Measurements from ENCODE around the gene CITED2. TPM values are rescaled to one million over a fixed set of nuclear protein-coding genes. Genes with fewer than 3 reads are reported as not detected.

The CITED2 gene
- total and polyA plus RNA-seq, 2 of the 8 experiments (the other 6 are each of a cell fraction or from before 2014, with no cell fraction given), result 89.1 to 115 TPM

DNA sequence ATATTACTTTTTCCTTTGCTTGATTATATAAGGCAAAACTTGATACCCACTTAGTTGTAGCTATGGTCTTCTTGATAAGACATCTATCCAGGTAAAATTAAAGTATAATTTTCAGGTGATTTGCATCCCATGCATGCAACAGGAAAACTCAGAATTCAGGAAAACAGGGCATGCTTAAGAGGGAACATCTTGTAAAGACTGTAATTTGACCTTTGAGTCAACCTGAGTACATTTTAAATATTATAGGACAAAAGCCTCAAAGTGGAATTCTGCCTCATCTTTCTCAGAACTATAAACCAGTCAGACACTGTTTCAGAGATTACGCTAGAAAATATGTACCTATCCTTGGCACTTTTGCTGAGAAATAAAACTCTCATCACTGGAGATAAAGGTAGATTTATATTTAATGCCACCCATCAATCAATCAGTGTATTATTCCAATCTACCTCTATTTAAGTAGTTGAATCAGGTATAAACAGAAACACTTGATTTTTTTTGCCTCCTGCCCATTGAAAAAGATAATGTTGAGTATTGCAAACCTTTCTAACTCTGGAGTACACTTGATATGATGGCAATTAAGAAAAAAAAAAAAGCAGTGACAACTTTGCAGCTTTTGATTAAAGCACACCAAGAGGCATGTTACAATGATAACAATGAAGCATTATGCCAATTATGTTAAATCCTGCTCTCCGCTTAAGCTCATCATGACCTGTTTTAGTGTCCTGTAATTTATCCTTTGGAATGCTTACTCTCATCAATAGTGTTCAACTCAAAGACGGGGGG lies 2.8 kb downstream of the CITED2 start (continued):
- TF ChIP-seq, protein P1, sequence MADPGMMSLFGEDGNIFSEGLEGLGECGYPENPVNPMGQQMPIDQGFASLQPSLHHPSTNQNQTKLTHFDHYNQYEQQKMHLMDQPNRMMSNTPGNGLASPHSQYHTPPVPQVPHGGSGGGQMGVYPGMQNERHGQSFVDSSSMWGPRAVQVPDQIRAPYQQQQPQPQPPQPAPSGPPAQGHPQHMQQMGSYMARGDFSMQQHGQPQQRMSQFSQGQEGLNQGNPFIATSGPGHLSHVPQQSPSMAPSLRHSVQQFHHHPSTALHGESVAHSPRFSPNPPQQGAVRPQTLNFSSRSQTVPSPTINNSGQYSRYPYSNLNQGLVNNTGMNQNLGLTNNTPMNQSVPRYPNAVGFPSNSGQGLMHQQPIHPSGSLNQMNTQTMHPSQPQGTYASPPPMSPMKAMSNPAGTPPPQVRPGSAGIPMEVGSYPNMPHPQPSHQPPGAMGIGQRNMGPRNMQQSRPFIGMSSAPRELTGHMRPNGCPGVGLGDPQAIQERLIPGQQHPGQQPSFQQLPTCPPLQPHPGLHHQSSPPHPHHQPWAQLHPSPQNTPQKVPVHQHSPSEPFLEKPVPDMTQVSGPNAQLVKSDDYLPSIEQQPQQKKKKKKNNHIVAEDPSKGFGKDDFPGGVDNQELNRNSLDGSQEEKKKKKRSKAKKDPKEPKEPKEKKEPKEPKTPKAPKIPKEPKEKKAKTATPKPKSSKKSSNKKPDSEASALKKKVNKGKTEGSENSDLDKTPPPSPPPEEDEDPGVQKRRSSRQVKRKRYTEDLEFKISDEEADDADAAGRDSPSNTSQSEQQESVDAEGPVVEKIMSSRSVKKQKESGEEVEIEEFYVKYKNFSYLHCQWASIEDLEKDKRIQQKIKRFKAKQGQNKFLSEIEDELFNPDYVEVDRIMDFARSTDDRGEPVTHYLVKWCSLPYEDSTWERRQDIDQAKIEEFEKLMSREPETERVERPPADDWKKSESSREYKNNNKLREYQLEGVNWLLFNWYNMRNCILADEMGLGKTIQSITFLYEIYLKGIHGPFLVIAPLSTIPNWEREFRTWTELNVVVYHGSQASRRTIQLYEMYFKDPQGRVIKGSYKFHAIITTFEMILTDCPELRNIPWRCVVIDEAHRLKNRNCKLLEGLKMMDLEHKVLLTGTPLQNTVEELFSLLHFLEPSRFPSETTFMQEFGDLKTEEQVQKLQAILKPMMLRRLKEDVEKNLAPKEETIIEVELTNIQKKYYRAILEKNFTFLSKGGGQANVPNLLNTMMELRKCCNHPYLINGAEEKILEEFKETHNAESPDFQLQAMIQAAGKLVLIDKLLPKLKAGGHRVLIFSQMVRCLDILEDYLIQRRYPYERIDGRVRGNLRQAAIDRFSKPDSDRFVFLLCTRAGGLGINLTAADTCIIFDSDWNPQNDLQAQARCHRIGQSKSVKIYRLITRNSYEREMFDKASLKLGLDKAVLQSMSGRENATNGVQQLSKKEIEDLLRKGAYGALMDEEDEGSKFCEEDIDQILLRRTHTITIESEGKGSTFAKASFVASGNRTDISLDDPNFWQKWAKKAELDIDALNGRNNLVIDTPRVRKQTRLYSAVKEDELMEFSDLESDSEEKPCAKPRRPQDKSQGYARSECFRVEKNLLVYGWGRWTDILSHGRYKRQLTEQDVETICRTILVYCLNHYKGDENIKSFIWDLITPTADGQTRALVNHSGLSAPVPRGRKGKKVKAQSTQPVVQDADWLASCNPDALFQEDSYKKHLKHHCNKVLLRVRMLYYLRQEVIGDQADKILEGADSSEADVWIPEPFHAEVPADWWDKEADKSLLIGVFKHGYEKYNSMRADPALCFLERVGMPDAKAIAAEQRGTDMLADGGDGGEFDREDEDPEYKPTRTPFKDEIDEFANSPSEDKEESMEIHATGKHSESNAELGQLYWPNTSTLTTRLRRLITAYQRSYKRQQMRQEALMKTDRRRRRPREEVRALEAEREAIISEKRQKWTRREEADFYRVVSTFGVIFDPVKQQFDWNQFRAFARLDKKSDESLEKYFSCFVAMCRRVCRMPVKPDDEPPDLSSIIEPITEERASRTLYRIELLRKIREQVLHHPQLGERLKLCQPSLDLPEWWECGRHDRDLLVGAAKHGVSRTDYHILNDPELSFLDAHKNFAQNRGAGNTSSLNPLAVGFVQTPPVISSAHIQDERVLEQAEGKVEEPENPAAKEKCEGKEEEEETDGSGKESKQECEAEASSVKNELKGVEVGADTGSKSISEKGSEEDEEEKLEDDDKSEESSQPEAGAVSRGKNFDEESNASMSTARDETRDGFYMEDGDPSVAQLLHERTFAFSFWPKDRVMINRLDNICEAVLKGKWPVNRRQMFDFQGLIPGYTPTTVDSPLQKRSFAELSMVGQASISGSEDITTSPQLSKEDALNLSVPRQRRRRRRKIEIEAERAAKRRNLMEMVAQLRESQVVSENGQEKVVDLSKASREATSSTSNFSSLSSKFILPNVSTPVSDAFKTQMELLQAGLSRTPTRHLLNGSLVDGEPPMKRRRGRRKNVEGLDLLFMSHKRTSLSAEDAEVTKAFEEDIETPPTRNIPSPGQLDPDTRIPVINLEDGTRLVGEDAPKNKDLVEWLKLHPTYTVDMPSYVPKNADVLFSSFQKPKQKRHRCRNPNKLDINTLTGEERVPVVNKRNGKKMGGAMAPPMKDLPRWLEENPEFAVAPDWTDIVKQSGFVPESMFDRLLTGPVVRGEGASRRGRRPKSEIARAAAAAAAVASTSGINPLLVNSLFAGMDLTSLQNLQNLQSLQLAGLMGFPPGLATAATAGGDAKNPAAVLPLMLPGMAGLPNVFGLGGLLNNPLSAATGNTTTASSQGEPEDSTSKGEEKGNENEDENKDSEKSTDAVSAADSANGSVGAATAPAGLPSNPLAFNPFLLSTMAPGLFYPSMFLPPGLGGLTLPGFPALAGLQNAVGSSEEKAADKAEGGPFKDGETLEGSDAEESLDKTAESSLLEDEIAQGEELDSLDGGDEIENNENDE (IDR thresholded peaks at IDR 0.05; ENCODE audit: insufficient replicate concordance, low read length), result peak; percentile 21
- no peak for TF ChIP-seq TEAD4 (IDR thresholded peaks at IDR 0.05; ENCODE audit: low read depth, low read length)
- TF ChIP-seq CEBPB (IDR thresholded peaks at IDR 0.05; ENCODE audit: low read depth, low read length), result no peak
- no peak for TF ChIP-seq KDM1A (IDR thresholded peaks at IDR 0.05; ENCODE audit: borderline replicate concordance, low read length)
